NCI-H446 treated with DMSO at 0.1 percent for 48 hours (cell line): ENCODE data around the gene SLC30A4.

Experiments
- DNase-seq: peaks from one replicate; lab custom pipeline; 2025; lab: John Stamatoyannopoulos, UW

The SLC30A4 gene

DNA sequence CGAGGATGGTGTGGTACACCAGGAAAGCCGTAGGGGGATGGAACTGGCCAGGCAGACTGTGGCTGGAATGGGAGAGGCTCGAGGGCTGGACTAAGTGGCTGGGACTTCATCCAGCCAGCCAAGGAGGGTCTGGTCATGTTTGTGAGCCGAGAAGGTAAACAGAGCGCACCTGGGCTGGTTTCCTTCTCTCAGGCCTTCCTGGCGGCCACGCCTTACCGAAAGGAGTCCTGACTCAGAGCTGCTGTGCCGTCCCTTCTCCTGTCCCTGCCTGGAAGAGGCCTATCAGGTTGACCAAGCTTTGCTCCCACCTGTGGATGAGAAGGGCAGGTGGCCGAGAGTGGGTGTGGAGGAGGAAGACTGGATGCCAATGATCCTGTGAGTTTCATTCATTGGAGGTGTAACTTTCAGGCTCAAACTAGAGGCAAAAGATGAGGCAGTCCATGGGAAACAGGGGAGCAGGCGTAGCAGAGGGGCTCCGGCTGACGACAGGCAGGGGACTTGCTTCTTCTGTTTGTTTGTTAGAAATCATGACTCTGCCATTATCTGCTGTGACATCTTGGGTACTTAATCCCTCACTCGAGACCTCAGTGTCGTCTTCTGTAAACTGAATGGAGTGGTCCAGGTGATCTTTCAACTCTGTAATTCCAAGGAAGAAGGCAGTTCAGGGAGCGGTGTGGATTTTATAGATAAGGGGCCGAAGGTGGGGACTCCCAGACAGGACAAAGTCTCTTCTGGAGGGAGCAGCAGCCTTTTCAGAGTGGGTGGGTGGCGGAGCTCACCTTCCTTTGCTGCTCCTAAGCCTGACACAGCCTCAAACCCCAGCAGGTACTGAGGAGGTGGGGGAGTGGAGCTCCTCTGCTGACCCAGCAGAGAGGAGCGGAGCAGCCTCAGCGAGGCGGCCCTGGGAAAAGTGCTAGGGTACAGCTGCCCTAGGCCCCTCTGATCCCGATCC is 72.4 kb downstream of the SLC30A4 start:
- DNase-seq = no peak

DNA sequence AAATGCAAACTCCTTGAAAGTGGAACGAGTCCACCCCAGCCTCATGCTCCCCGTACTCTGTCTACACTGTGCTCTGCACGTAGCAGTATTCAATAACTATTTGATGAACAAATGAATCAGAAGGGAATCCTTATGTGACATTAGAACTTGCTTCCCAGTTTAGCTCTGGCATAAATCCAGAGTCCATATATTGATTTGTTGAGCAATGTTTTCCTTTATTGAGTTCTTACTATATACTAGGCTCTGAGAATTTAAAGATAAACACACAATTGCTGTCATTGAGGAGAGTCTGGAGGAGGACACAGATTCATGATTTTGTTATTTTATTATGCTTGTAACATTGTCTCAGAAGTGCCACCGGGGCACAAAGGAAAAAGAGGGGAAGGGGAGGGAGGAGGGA is 73.2 kb downstream of the SLC30A4 start:
- no peak for DNase-seq

DNA sequence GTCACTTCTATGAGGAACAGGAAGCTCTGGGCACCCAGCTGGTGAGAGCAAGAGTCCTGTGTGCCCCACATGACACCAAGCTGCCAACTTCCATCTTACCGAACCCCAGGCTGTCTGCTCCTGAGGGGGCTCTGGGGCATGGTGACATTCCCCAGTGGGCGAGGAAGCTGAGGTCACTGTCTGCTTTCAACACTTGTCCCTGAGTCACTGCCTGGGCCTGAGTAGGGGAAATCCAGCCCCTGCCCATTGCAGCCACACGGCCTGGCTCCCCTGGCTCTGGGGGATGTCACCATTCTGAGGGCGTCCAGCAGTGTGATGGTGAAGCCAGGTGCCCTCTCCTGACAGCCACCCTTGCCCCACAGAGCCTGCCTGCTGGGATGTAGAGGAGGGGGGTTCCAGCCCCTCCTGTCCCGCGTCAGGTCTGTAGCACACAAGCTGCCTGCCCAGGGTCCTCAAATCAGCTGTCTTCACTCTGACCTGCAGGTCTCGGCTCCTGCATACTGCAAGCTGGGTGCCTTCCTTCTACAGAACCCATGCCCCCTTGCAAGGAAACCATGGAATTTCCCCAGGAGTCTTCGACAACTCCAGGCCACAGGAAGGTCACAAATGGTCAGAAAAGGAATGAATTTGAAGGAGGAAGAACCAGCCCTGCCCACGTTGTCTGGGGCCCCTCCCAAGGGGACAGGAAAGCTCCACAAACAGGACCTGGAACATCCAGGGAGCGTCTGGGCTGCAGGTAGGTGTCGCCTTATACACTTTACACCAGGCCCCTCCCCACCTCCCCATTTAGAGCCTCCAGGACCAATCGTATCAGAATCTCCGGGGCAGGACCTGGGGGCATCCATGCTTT is 74.3 kb downstream of the SLC30A4 start:
- no peak for DNase-seq

DNA sequence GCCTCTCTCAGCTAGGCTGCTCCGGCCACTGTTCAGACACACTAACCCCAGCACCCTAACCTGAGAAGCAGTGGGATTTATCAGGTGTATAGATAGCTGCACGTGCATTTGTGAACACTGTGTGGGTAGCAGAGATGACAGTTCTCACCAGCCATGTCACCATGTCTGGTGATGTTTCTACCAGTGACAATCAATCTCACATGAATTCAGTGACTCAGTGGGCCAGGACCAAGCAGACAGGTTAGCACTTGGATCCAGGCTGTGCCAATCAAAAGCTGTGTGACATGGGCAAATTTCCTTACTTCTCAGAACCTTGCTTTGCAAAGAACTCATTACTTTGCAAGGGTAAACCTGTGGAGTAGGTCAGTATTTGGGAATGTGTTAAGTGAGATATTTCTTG is 78.9 kb downstream of the SLC30A4 start:
- DNase-seq = no peak

DNA sequence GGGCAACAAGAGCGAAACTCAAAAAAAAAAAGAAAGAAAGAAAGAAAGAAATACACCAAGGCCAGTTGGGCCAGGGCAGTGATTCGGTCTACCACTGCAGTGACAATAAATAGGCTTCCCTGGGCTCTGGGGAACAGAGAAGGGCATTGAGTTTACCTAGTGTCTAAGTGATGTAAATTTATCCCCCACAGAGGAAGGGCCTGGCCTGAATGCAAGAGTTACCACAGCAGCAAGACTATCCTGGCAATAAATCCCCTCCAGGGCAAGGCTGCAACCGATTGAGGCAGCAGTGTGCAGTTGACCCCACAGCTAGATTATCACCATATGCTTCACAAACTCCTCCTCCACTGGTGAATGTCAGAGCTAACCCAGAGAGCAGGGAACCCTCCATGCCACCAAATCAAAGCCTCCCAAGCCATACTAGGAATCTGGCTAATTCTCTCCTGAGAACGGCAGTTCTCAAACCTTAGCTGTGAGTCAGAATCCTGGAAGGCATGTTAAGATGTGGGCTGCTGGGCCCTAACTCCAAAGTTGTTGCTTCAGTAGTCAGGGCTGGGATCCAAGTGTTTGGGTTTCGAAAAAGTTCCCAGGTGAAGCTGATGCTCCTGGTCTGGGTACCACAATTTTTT is 79.9 kb downstream of the SLC30A4 start:
- no peak for DNase-seq

DNA sequence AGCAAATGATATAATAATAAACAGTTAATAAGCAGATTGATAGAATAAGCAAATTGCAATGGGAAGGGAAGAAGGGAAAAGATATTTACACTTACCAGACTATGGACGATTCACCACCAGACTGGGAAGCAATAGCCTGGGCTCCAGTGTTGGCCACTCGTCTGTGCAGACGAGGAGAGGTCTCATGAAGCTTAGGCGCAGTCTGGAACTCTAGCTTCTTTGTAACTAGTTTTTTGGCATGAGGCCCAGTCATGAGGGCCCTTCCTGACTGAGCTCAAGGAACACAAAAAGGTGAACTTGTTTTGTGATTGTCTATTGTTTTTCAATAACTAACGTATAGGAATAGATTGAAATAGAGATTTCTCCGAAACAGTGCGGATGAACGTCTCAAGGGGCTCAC is 80.9 kb downstream of the SLC30A4 start:
- no peak for DNase-seq

DNA sequence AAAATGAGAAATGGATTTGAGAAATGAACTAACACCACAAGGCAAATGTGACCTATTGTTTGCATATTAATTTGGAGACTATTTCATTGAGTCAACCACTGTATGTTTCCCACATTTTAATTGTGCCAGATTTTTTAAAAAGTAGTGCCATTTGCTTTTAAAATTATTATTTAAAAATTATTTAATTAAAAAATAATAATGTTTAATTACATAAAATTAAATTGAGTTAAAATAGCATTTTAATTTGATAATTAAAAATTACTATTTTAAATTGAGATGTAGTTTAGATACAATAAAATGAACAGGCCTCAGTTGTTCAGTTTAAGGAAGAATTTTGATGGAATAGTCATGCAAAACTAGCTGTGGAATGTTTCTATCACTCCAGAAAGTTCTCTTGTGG is 81.5 kb downstream of the SLC30A4 start:
- no peak for DNase-seq

DNA sequence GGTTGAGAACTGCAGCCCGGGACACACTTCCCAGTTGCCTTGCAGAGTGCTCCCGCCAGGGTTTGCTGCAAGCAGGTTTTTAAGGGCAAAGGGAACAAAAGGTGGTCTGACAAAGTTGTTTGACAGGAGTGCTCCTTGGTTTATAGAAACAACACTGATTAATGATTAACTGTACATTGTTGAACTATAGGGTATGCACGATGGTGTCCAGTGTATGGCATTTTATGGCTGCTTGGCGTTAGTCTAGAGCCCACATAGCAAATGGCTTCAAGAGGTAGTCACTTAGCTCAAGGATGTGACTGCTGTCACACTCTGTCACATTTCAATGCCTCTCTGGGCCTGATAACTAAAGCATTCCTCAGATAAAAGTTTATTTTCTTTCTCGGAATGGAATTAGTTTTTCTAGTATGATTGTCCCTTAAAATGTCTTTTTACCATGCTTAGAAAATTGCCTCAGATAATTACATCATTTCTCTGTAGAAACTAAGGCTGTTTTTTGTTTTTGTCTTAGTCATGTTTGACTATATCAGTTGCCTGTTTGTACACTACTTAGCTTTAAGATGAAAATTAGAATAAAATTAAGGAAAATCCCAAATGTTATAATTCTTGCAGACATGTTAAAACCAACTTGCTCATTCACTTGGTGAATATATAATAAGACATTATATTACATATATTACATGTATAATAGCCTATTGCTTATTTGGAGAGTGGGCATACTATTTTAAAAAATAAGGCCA is 82.9 kb downstream of the SLC30A4 start:
- DNase-seq = no peak

DNA sequence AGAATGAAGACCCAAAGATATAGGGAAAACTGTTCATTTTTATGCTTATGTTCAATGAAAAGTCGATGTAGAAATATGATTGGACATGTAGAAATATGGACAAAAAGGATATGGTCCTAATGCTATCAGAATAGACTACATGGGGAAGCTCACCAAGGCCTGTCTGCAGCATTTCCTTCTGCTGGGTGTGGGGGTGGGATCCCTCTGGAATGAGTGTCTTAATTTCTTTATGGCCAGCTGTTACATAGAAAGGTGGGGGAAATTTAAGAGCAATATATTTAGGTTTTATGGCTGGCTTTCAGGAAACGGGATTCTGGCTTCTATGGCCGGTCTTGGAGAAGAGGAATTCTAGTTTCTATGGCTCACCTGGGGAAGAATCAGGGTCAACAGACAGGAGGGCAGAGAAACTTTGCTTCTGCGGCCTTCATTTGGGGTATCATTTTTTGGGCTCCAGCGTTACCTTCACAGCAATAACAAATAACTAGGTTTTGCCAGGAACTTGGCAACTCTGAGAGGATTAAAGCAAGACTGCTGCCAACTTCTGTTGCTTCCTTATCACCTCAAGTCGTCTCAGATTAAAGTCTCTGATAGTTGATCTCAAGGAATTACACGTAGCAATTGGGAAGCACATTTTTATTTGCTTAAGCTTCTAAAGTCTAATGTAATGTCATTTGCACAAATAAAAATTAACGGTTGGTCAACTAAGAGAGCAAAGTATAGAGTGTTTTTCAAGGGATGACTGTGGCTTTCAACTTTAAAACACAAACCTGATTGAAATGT is 87.2 kb downstream of the SLC30A4 start:
- DNase-seq = no peak

DNA sequence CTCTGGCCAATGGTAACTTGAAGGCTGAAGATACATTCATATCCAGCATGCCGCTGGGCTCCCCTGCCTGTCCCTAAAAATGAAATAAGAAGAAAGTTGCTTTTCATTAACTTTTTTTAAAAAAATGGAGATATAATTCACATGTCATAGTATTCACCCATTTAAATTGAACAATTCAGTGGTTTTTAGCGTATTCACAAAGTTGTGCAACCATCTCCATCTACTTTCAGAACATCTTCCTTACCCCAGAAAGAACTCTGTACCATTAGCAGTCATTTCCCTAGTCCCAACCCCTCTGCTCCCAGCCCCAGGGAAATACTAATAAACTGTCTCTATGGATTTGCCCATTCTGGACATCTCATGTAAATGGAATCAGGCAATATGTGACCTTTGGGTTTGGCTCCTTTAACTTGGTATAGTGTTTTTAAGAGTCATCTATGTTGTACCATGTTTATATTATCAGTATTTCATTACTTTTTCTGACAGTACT is 88.4 kb downstream of the SLC30A4 start:
- no peak for DNase-seq

DNA sequence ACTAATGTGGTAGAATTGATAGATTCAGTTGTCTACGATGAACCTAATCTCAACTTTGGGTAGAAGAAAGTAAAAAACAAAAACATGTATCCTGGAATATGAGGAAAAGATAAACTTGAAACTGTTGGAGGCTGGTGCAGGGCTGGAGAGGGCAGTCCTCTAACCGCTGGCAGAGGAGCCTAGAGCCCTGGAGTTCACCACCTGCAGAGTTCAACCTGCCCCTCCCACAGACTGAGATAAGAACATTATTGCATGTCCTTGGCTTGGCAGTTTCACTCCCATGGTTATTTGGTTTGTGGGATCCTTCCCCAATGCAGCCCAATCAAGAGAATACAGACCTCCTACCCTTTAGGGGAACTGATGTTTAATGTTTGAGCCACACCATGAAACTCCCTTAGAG is 91.0 kb downstream of the SLC30A4 start:
- DNase-seq = no peak

DNA sequence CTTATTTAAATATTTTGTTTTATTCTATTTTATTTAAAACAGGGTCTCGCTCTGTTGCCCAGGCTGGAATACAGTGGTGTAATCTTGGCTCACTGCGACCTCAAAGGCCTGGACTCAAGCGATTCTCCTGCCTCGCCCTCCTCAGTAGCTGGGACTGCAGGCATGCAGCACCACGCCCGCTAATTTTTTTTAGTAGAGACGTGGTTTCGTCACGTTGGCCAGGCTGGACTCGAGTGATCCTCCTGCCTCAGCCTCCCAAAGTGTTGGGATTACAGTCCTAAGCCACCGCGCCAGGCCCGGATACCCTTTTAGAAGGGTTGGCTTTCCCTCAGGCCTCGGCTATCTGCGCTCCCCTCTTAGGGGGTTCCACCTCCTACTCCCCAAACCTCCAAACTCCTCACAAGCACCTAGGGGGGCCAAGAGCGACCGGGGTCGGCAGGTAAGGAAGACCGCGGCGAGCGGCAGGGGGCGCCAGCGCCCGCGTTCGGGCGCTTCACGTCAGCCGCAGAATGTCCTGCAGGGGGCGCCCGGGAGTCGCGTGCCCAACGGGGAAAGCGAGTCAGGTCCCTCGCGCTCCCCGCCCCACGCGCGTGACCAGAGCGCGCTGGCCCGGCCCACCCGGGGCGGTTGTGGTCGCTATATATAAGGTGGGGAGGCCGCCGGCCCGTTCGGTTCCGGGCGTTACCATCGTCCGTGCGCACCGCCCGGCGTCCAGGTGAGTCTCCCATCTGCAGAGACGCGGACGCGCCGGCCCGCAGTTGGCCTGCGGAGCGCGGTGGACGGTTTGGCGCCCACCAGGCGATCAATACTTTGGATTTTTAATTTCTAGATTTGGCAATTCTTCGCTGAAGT is 92.4 kb downstream of the SLC30A4 start:
- no peak for DNase-seq
